Measurements from ENCODE around the gene LMBRD1.

The LMBRD1 gene

GRCh38 chr6:69775941-69776340, 20.9 kb downstream of the LMBRD1 start:
- ChIA-PET POLR2A (ENCODE audit: low non-redundant PET) (no interaction called here), CTCF (no interaction called here)
- no peak for DNase-seq (ENCODE audit: low spot score)
- no peak for TF ChIP-seq CTCF (conservative IDR thresholded peaks at IDR 0.05; ENCODE audit: low read depth)
- no peak overlapping the region for H3K27ac ChIP-seq

GRCh38 chr6:69775585-69775849, 21.3 kb downstream of the LMBRD1 start:
- DNase-seq (ENCODE audit: low spot score), result no peak
- H3K27ac ChIP-seq, result no peak overlapping the region
- no peak for TF ChIP-seq CTCF (conservative IDR thresholded peaks at IDR 0.05; ENCODE audit: low read depth)
- ChIA-PET CTCF (no interaction called here), POLR2A (ENCODE audit: low non-redundant PET) (no interaction called here)

- no peak overlapping the region for H3K27ac ChIP-seq
- DNase-seq (ENCODE audit: low spot score), result no peak
- CTCF ChIA-PET, result no interaction called here
- TF ChIP-seq CTCF (conservative IDR thresholded peaks at IDR 0.05; ENCODE audit: low read depth), result no peak
- POLR2A ChIA-PET (ENCODE audit: low non-redundant PET), result no interaction called here
Measured at GRCh38 chr6:69774740-69775584, 21.8 kb downstream of the LMBRD1 start.

GRCh38 chr6:69771158-69771906, 25.5 kb downstream of the LMBRD1 start:
- no peak for TF ChIP-seq CTCF (conservative IDR thresholded peaks at IDR 0.05; ENCODE audit: low read depth)
- CTCF ChIA-PET, result interaction anchor here (0.6 kb wide), 1 partner anchor 1873 kb away, joined by 4 read pairs; no protein-coding TSS in a partner anchor
- POLR2A ChIA-PET (ENCODE audit: low non-redundant PET), result no interaction called here

GRCh38 chr6:69768664-69769063, 28.1 kb downstream of the LMBRD1 start:
- ChIA-PET CTCF (interaction anchor here (0.7 kb wide), 2 partner anchors 921 to 1488 kb away, joined by 3 to 4 read pairs; no protein-coding TSS in a partner anchor), POLR2A (ENCODE audit: low non-redundant PET) (no interaction called here)
- no peak for TF ChIP-seq CTCF (conservative IDR thresholded peaks at IDR 0.05; ENCODE audit: low read depth)
- no peak for DNase-seq (ENCODE audit: low spot score)
- no peak overlapping the region for H3K27ac ChIP-seq

More at GRCh38 chr6:69771158-69771906, 25.5 kb downstream of the LMBRD1 start:
- DNase-seq (ENCODE audit: low spot score), result no peak
- H3K27ac ChIP-seq, result no peak overlapping the region

GRCh38 chr6:69763763-69764162, 33.0 kb downstream of the LMBRD1 start:
- no peak overlapping the region for H3K27ac ChIP-seq
- no peak for TF ChIP-seq CTCF (conservative IDR thresholded peaks at IDR 0.05; ENCODE audit: low read depth)
- POLR2A ChIA-PET (ENCODE audit: low non-redundant PET), result no interaction called here
- CTCF ChIA-PET, result no interaction called here
- no peak for DNase-seq (ENCODE audit: low spot score)

Measured in RWPE1 (cell line).